Stromal cell of bone marrow (primary cell): Measurements from ENCODE around the gene TXLNA.
"Not testable (repeated sequence)": the region's sequence is repeated elsewhere in the genome, so short reads cannot be mapped to it uniquely, and the experiment has no call there.

ENCODE experiments used
- DNase-seq: peaks from one replicate; pipeline ENCODE4 v3.0.0-alpha.2; 2012; ENCODE audit warnings: low read depth

Gene TXLNA

DNA sequence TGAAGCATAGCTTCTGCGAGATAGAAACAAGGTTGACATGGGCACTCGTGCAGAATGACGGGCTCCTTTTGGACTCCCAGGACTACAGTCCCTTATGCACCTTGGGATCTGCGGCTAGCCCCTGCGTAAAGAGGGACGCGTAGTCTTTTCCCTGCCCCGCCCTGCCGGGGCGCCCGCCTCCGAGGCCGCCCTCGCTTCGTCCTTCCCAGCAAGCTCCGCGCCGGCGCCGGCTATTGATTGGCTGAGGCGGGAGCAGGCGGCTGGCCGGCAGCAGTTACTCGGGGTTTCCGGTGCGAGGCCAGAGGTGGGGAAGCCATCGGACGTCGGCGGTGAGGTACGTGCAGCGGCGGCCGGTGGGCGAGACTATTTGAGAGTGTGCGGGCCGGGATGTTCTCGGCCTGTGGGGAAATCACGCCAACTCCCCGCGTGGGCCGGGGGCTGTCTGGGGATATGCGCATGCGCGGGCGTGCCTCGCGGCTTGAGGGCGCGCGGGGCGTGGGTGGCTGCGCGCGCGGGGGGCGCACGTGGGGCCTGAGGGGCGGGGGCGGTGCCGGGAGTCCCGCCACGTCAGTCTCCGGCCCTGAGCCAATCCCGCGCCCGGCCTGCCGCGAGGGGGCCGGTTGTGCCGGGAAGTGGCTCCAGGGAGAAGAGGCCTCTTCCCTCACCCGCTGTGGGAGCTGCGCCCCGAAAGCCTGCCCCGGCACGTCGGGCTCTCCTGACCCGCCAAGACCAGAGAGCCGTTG, at the start of gene TXLNA:
Gene TXLNA (plus strand): TSS at position 233 of the 743 bp plus-strand sequence. CDS start 671 bp downstream, outside the sequence.
- DNase-seq, result peak; percentile 85

DNA sequence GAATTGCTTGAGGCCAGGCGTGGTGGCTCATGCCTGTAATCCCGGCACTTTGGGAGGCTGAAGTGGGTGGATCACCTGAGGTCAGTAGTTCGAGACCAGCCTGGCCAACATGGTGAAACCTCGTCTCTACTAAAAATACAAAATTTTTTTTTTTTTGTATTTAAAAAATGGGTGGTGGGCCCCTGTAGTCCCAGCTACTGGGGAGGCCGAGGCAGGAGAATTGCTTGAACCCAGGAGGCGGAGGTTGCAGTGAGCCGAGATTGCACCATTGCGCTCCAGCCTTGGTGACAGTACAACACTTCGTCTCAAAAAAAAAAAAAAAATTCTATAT, 45.6 kb upstream of the TXLNA start:
- DNase-seq, result not testable (repeated sequence)

DNA sequence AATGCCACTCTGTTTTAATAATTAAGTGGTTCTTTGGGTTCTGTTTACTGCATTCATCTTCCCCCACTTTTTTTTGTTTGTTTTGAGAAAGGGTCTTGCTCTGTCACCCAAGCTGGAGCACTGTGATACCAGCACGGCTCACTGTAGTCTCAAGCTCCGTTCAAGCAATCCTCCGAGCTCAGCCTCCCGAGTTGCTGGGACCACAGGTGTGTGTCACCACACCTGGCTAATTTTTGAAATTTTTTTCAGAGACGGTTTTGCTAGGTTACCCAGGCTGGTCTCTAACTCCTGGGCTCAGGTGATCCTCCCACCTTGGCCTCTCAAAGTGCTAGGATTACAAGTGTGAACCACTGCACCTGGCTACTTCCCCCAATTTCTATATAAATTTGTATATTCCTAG, 42.4 kb upstream of the TXLNA start:
- DNase-seq, result no peak

DNA sequence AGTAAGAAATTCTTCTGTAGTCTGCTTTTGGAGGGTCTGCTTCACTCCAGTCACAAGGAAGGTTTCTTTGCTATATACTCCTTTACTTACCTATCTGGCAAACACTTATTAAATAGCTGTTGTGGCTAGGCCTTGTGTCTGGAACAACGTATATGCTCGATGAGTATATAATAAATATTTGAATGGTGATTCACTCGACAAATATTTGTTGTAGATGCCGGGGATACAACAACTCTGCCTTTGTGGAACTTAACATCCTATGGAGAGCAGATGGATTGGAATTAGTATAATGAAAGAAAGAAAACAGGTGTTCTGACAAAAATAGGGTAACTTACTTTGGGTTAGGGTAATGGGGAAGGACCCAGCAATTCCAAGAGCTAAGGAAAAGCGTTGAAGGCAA, 40.5 kb upstream of the TXLNA start:
- no peak for DNase-seq

DNA sequence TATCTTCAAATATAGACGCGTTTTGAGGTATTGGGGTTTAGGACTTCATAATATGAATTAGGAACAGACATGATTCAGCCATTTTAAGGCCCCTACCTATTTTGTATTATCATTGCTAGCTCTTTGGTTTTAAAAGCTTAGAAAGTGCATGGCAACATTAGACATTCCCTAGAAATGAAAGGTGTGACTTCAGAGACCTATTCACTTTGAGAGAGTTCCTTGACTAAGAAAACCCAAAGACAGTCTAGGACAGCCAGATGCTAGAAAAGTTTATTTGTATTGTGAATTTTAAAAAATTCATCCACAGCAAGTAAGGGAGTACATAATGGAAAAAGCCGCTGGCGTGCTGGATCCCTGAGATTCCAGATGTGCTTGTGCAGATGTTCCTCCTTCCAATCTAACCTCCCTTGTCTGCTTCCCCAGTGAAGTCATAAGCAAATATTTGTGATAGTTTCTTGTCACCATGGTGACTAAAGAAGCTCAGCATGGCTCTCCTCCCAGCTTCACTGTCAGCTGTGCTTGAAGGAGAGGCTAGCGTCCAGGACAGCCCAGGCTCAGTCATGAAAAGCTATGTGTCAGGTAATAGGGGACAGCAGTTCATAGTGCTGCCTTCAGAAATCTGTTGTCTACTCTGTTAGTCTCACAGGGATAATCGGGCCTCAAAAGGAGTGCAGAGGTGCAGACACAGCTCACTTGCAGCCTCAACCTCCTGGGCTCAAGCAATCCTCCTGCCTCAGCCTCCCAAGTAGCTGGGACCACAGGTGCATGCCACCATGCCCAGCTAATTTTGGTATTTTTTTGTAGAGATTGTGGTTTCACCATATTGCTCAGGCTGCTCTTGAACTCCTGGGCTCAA, 36.8 kb upstream of the TXLNA start:
- peak; percentile 84 for DNase-seq

DNA sequence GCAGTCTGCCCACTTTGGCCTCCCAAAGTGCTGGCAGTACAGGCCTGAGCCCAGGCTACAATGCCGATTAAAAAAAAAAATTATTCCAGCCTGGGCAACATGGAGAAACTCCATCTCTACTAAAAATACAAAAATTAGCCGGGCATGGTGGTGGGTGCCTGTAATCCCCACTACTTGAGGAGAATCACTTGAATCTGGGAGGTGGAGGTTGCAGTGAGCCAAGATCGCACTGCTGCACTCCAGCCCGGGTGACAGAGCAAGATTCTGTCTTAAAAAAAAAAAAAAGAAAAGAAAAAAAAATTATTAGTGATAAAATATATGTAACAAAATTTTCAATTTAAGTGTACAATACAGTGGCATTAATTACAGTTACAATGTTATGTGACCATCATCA, 36.2 kb upstream of the TXLNA start:
- not testable (repeated sequence) for DNase-seq

DNA sequence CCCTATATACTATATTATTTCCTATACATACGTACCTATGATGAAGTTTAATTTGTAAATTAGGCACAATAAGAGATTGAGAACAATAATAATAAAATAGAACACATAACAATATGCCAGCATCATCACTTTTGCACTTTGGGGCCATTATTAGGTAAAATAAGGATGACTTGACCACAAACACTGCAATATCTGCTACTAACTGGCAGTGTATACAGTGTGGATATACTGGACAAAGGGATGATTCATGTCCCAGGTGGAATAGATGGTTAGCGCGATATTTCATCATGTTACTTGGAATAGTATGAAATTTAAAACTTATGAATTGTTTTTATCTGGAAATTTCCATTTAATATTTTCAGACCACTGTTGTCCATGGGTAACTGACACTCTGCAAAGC, 35.4 kb upstream of the TXLNA start:
- peak; percentile 21 for DNase-seq

DNA sequence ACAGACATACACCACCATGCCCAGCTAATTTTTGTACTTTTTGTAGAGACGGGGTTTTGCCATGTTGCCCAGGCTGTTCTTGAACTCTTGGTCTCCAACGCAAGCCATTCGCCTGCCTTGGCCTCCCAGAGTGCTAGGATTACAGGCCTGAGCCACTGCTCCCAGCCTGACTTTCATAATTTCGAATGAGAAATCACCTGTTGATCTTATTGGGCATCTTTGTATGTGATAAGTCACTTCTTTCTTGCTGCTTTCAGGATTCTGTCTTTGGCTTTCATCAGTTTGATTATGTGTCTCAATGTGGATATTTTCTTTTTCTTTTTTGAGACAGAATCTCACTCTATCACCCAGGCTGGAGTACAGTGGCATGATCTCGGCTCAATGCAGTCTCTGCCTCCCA, 31.7 kb upstream of the TXLNA start:
- not testable (repeated sequence) for DNase-seq

DNA sequence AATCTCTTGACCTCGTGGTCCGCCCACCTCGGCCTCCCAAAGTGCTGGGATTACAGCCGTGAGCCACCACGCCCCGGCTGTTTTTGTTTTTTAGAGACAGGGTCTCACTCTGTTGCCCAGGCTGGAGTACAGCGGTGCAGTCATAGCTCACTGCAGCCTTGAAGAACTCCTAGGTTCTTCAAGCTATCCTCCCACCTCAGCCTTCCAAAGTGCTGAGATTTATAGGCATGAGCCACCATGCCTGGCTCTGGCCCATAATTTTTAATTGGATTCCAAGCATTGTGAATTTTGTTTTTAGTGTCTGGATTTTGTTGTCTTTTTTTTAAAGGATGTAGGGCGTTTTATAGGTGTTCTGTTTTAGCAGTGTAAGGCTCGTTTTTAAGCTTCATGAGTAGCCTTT, 28.6 kb upstream of the TXLNA start:
- DNase-seq, result no peak

DNA sequence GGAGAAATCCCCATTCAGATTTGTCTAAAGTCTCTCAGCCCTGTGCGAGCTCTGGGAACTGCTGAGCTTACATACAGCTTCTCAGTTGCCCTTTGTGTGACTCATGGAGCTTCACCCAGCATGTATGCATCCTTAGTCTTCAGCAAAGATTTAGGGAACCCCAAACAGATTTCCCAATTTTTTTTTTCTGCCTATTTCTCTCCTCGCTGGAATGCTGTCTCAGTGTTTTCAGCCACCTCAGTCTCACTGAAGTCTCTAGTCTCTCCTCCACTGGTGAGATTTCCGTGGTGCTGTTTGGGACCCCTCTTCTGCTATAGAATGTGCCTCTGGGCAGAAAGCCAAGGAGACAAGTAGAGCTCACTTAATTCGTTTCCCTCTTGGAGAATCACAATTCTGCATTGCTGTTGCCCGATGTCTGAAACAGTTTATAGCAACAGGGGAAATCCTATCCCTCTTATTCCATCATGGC, 28.1 kb upstream of the TXLNA start:
- peak; percentile 32 for DNase-seq

DNA sequence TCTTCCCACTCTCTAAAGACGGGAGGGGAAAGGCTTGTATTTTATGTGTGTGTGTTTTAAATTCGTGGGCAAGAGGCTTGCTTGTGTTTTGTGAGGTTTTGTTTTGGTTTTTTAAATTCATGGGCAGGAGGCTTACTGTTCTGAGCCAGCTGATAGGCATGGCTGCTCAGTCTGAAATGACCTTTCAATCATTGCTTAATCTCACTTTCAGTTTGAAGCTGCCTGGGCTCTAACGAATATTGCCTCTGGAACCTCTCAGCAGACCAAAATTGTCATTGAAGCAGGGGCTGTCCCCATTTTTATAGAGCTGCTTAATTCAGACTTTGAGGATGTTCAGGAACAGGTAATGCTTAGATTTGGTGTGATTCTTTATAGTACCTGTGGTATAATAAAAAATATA, 20.3 kb upstream of the TXLNA start:
- no peak for DNase-seq

DNA sequence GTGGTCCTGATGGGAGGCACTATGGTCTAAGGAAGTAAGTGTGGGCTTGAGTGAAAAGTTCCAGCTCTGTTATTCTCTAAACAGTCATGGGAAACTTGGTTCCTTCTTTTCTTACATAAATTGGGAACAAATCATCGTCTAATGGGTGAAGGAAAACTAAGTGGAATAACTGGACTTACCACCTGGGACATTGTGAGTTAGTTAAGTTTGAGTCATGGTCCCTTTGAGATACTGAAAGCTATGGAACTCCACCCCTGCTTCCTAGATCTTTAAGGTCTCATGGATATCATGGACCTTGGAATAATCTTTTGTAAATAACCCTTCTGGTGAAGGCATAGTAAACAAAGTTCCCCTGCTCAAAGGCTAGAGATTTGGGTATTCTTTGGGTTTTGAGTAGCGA, 16.1 kb upstream of the TXLNA start:
- no peak for DNase-seq

DNA sequence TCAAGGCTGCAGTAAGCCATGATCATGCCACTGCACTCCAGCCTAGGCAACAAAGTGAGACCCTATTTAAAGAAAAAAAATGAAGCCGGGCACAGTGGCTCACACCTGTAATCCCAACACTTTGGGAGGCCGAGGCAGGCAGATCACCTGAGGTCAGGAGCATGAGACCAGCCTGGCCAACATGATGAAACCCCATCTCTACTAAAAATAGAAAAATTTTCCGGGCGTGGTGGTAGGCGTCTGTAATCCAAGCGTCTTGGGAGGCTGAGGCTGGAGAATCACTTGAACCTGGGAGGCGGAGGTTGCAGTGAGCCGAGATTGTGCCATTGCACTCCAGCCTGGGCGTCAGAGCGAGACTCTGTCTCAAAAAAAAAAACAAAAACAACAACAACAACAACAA, 13.8 kb upstream of the TXLNA start:
- DNase-seq, result not testable (repeated sequence)

DNA sequence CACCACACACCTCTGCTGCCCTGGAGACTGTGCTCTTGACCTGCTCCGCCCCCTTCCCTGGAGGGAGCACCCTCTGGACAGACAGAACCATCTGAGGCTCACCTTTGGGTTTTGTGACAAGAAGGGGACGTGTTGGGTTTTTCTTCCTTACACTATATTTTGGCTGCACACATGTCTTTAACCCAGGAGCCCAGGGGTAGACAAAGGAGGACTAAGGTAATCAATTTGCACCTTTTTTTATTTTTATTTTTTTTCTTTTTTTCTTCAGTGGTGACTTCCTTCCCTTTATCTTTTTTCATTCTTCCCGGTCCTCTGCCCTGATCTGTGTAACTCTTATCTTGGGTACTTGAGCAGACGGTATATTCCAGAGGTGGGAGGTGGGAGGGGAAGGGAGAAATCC, 8.5 kb upstream of the TXLNA start:
- DNase-seq, result no peak

DNA sequence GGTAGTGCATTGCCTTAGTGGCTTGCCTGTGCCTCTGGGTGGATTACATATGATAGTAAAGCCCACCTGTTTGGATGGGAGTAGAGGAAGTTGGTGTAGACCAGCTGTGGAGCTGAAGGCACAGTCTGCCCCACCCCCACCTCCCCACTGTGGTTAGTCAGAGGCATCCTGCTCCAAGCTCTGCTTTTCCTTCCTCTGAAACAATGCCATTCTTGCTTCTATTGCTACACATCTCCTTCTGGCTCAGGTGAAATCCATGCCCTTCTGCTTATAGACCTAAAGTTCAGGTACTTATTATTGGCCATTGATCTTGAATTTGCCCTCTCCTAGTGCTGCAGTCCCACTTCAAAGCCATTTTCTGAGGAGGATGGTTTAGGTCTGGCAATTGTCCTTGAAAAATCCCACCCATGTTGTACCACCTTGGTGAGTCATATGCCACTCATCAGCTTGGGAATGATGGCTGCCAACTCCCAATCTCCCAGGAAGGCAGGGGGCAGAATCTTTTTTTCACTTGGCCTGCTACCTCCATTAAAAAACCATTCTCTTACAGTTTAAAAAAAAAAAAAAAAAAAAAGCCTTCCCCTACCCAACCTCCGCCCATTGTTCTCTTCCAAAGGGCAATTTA, 6.7 kb upstream of the TXLNA start:
- no peak for DNase-seq

DNA sequence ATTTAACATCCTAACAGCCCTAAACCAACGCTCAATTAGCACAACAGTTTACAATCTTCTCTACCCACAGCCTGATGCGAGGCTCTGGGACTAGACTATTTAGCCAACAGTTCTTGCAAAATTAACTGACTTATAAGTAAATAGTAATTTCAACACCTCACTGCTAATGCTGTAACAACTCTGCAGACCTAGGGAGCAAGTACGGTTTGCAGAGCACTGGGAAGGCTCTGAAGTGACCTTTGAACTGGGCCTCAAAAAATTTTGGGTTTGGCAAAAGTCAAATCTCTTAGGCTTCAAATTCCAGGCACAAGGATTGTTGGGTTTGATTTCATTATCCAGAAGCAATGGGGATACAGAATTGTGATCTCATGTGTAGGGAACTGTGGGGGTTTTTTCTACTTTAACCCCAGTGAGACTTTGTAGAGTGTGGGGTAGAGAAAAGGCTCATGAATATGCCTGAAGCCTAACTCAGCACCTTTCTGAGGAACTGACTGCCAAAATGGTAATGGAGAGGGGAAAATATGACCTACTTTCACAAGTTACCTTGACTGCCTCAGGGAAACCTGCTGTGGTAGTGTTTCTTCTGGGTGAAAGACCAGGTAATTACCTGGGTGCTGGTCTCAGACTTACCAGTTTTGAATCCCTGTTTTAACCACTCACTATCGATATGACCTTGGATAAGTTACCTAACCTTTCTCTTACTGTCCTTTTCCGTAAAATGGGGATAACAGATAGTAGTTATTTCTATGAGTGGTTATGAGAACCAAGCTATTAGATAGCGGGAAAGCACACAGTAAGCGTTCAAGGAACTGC, 889 bp upstream of the TXLNA start:
- DNase-seq, result no peak

DNA sequence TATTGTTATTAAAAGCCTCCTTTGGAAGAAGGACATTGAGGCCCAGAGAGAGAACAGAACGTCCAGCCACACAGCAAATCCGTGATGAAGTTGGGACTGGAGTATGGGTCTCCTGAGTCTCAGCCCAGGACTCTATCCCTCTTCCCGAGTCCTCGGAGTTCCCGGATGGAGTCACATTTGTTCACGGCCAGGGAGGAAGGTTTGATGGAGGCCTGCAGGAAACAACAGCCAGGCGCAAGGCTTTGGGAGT, 357 bp upstream of the TXLNA start:
- no peak for DNase-seq

DNA sequence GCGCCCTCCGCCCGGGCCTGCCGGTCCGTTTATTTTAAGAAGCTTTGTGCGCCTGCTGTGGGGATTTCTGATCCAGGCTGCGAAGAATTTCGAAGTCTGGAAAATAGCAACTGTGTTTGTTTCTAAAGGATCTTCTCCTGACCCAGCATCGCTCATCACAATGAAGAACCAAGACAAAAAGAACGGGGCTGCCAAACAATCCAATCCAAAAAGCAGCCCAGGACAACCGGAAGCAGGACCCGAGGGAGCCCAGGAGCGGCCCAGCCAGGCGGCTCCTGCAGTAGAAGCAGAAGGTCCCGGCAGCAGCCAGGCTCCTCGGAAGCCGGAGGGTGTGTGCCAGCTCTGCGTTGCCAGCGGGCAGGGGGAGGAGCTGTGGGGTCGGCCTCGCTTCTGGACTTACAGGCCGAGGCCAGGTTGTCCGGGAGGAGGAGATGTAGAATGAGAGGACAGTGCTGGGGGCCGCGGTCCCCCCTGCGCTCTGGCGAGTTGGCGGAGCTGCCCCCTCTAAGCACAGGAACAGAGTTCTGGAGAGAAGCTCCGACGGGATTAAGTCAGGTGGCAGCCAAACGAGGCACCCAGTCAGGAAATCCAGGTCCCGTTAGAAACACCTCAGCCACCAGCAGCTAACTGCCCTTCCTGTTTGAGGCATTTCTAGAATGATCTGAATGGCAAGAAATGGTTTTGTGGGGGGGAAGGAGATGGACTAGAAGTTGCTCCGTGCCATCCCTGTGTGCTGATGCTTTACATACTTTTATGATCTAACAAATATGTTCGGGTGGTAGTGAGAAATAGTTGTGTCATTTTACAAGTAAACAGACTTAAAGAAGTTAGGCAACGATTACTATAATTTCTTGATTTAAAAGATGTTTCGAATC, 948 bp downstream of the TXLNA start:
- DNase-seq, result peak; percentile 19

DNA sequence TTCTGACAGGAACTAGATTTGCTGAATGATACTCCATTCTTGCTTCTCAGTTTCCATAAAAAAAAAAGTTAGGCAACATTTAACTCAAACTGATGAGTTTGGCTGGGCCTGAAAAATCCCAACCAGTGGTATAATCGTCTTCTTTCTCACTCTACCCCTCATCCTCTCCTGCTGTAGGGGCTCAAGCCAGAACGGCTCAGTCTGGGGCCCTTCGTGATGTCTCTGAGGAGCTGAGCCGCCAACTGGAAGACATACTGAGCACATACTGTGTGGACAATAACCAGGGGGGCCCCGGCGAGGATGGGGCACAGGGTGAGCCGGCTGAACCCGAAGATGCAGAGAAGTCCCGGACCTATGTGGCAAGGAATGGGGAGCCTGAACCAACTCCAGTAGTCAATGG, 1.6 kb downstream of the TXLNA start:
- DNase-seq, result no peak

DNA sequence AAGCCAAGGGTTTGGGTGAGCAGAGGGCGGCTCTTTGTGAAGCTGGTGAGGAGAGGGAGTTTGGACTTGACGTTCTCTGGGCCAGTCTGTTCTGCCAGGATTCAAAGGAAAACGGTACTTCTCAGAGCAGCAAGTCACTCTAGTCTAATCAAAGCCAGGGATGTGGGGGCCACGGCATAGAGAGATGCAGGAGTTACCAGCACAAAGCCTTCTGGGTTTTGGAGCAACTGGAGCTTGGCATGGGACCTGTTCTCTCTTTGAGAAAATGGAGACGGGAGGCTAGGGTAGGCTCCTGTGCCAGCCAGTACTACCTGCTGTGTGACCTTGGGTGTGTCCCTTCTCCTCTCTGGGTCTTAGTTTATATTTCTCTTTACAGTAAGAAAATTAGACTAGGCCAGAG, 2.1 kb downstream of the TXLNA start:
- DNase-seq, result no peak

DNA sequence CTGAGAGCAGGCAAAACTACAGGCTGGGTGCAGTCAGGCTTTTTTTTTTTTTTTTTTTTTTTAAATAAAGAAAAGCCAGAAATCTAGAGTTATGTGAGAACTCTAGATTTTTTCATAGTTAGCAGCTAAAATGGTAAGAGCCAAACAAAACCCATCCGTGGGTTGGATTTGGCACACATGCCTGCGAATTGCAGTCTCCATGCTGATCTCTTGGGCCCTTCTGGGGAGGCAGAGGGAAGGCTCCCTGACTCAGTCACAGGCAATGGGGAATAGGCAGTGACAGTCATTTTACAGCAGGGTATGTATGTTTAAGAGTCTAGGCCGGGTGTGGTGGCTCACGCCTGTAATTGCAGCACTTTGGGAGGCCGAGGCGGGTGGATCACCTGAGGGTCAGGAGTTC, 2.6 kb downstream of the TXLNA start:
- DNase-seq, result no peak
